ENCODE data around the gene CTNND2. TPM values are rescaled to one million over a fixed set of nuclear protein-coding genes. Genes with fewer than 3 reads are reported as not detected.
A peak's percentile ranks its signal among the peaks of the same experiment; 100 is the strongest.

The CTNND2 gene
- polyA plus RNA-seq, 1 of the 3 experiments (the other 2 are of a cell fraction) = not detected

DNA sequence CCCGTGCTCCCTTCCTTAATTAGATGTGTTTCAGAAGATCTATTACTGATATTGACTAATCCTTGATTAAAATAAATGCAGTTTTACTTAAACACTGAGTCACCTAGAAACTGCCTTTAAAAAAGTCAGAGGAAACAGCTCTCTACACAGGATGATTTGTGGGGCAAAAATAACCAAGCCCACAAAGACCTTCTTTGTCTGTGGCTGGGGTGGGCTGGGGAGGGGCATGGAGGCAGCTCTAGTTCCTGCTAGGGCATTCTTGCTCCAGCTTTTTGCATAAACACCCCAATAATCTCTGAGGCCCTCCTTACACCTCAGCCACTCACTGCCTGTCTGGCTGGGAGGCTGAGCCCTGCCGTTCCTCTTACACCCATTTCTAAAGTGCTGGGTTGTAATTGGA is 915.6 kb downstream of the CTNND2 start:
- no peak overlapping the region for H3K9ac ChIP-seq
- H3K4me2 ChIP-seq = no peak overlapping the region
- DNase-seq = no peak
- H3K9me2 ChIP-seq = no peaks in the 10 kb centered on the region
- ChIA-PET POLR2A (no interaction called here), CTCF (interaction anchor here (1.0 to 1.3 kb wide), 2 partner anchors 13 to 15 kb away, joined by 4 read pairs; no protein-coding TSS in a partner anchor)
- no peaks in the 10 kb centered on the region for H3K36me3 ChIP-seq (replicated peaks in 1 of 2; ENCODE audit: control insufficient read depth in 1 of 2, insufficient read depth in 2 of 2, low read length in 1 of 2)
- no peak for TF ChIP-seq CHD2 (IDR thresholded peaks at IDR 0.05; ENCODE audit: low read length, partially characterized antibody)
- TF ChIP-seq REST (IDR thresholded peaks at IDR 0.05; ENCODE audit: low read depth, low read length) = no peak
- TF ChIP-seq FOXJ3 (CRISPR knock-in tag; IDR thresholded peaks at IDR 0.05) = no peak
- H3K4me3 ChIP-seq (ENCODE audit: low read depth in 2 of 2, low read length in 1 of 2) = no peak overlapping the region
- H3K9me3 ChIP-seq = no peaks in the 10 kb centered on the region
- H3K79me2 ChIP-seq (ENCODE audit: insufficient read depth) = no peaks in the 10 kb centered on the region
- 5% methylated on average over 2 of the region's 2 CpGs for WGBS (ENCODE audit: low lambda C conversion rate)
- no peaks in the 10 kb centered on the region; the same call in 1 of the 2 replicates for H3K27me3 ChIP-seq (ENCODE audit: insufficient read depth)
- no peaks in the 10 kb centered on the region for H3K4me1 ChIP-seq (ENCODE audit: control insufficient read depth in 1 of 2, insufficient read depth in 2 of 2, low read depth in 1 of 2, low read length in 1 of 2)
- H3F3A ChIP-seq (replicated peaks; ENCODE audit: insufficient read depth) = no peaks in the 10 kb centered on the region
- no peak overlapping the region for H2AFZ ChIP-seq (ENCODE audit: low read depth)
- H3K27ac ChIP-seq (ENCODE audit: low read depth in 2 of 2, low read length in 1 of 2) = no peak overlapping the region
- H4K20me1 ChIP-seq (ENCODE audit: insufficient read depth) = no peaks in the 10 kb centered on the region

- H3K4me2 ChIP-seq = no peak overlapping the region
- H3K79me2 ChIP-seq (ENCODE audit: insufficient read depth) = no peaks in the 10 kb centered on the region
- H3K36me3 ChIP-seq (replicated peaks in 1 of 2; ENCODE audit: control insufficient read depth in 1 of 2, insufficient read depth in 2 of 2, low read length in 1 of 2) = no peaks in the 10 kb centered on the region
- CTCF ChIA-PET = interaction anchor here (1.0 to 1.3 kb wide), 3 partner anchors 10 to 15 kb away, joined by 3 to 4 read pairs (median 4); no protein-coding TSS in a partner anchor
- POLR2A ChIA-PET = no interaction called here
- peak overlapping the region in 1 of 2 experiments; percentile 39; a peak in 1 of 4 replicates for H3K4me3 ChIP-seq (ENCODE audit: low read depth in 2 of 2, low read length in 1 of 2)
- no peak overlapping the region for H3K27ac ChIP-seq (ENCODE audit: low read depth in 2 of 2, low read length in 1 of 2)
- DNase-seq = no peak
- no peaks in the 10 kb centered on the region for H3F3A ChIP-seq (replicated peaks; ENCODE audit: insufficient read depth)
- TF ChIP-seq MEF2A (IDR thresholded peaks at IDR 0.05; ENCODE audit: borderline replicate concordance, low read depth) (no peak), ZBTB33 (IDR thresholded peaks at IDR 0.05; ENCODE audit: borderline replicate concordance, low read depth) (no peak), IRF3 (IDR thresholded peaks at IDR 0.05; ENCODE audit: low read depth, low read length) (no peak)
- TF ChIP-seq, protein P1, sequence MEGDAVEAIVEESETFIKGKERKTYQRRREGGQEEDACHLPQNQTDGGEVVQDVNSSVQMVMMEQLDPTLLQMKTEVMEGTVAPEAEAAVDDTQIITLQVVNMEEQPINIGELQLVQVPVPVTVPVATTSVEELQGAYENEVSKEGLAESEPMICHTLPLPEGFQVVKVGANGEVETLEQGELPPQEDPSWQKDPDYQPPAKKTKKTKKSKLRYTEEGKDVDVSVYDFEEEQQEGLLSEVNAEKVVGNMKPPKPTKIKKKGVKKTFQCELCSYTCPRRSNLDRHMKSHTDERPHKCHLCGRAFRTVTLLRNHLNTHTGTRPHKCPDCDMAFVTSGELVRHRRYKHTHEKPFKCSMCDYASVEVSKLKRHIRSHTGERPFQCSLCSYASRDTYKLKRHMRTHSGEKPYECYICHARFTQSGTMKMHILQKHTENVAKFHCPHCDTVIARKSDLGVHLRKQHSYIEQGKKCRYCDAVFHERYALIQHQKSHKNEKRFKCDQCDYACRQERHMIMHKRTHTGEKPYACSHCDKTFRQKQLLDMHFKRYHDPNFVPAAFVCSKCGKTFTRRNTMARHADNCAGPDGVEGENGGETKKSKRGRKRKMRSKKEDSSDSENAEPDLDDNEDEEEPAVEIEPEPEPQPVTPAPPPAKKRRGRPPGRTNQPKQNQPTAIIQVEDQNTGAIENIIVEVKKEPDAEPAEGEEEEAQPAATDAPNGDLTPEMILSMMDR (IDR thresholded peaks at IDR 0.05) = peak; percentile 43
- H3K9ac ChIP-seq = no peak overlapping the region
- no peaks in the 10 kb centered on the region for H3K4me1 ChIP-seq (ENCODE audit: control insufficient read depth in 1 of 2, insufficient read depth in 2 of 2, low read depth in 1 of 2, low read length in 1 of 2)
- WGBS (ENCODE audit: low lambda C conversion rate) = 59% methylated on average over 13 of the region's 17 CpGs
- H3K9me2 ChIP-seq = no peaks in the 10 kb centered on the region
- no peak overlapping the region for H2AFZ ChIP-seq (ENCODE audit: low read depth)
- no peaks in the 10 kb centered on the region; the same call in 1 of the 2 replicates for H3K27me3 ChIP-seq (ENCODE audit: insufficient read depth)
- H4K20me1 ChIP-seq (ENCODE audit: insufficient read depth) = no peaks in the 10 kb centered on the region
- no peaks in the 10 kb centered on the region for H3K9me3 ChIP-seq
Observed at GRCh38 chr5:10987925-10988504, 916.2 kb downstream of the CTNND2 start.

All from SK-N-SH (cell line).